HL-60 (cell line): ENCODE data around the gene GUCY1A2.

Experiments used
- POLR2AphosphoS5 ChIP-seq: IDR thresholded peaks from 2 replicates; pipeline ENCODE4 v1.6.1; 2012; ENCODE audit warnings: low read depth
- TF ChIP-seq, protein P1 (sequence below): IDR thresholded peaks from one replicate; pipeline ENCODE4 v1.5.1; 2011; ENCODE audit warnings: low read length, control low read depth, inconsistent platforms; ENCODE audit not compliant: insufficient read depth
- TF ChIP-seq, protein P2 (sequence below): IDR thresholded peaks from 2 replicates; pipeline ENCODE4 v1.6.1; 2012; ENCODE audit warnings: low read depth; ENCODE audit not compliant: insufficient replicate concordance

DNA sequence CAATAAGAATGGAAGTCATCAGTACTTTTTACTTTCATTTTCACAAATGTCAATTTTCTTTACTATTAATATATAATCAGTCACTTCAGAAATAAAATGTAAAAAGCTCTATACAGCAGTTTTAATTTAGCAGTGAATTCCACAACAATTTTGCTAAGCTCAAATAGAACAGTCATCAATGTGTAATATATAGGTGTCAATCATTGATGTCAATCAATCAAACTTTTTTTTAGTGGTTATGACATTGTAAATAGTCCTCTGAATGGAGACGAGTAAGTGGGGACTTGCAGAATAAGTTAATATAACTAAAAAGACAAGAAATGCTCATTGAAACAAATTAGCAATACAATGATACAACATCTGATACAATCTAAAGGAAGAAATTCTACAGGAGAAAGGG lies 327.4 kb downstream of the GUCY1A2 start:
- TF ChIP-seq, protein P1, sequence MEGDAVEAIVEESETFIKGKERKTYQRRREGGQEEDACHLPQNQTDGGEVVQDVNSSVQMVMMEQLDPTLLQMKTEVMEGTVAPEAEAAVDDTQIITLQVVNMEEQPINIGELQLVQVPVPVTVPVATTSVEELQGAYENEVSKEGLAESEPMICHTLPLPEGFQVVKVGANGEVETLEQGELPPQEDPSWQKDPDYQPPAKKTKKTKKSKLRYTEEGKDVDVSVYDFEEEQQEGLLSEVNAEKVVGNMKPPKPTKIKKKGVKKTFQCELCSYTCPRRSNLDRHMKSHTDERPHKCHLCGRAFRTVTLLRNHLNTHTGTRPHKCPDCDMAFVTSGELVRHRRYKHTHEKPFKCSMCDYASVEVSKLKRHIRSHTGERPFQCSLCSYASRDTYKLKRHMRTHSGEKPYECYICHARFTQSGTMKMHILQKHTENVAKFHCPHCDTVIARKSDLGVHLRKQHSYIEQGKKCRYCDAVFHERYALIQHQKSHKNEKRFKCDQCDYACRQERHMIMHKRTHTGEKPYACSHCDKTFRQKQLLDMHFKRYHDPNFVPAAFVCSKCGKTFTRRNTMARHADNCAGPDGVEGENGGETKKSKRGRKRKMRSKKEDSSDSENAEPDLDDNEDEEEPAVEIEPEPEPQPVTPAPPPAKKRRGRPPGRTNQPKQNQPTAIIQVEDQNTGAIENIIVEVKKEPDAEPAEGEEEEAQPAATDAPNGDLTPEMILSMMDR: no peak
- TF ChIP-seq, protein P2, sequence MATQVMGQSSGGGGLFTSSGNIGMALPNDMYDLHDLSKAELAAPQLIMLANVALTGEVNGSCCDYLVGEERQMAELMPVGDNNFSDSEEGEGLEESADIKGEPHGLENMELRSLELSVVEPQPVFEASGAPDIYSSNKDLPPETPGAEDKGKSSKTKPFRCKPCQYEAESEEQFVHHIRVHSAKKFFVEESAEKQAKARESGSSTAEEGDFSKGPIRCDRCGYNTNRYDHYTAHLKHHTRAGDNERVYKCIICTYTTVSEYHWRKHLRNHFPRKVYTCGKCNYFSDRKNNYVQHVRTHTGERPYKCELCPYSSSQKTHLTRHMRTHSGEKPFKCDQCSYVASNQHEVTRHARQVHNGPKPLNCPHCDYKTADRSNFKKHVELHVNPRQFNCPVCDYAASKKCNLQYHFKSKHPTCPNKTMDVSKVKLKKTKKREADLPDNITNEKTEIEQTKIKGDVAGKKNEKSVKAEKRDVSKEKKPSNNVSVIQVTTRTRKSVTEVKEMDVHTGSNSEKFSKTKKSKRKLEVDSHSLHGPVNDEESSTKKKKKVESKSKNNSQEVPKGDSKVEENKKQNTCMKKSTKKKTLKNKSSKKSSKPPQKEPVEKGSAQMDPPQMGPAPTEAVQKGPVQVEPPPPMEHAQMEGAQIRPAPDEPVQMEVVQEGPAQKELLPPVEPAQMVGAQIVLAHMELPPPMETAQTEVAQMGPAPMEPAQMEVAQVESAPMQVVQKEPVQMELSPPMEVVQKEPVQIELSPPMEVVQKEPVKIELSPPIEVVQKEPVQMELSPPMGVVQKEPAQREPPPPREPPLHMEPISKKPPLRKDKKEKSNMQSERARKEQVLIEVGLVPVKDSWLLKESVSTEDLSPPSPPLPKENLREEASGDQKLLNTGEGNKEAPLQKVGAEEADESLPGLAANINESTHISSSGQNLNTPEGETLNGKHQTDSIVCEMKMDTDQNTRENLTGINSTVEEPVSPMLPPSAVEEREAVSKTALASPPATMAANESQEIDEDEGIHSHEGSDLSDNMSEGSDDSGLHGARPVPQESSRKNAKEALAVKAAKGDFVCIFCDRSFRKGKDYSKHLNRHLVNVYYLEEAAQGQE: no peak
- TF ChIP-seq POLR2AphosphoS5: no peak
